Heart right ventricle (tissue), 16 donors: ENCODE data around the gene RNF130. TPM values are rescaled to one million over a fixed set of nuclear protein-coding genes. Genes with fewer than 3 reads are reported as not detected.

Source experiments
- ATAC-seq, 8 donors: fragments of 200-7000 bp; cut with Tn5 transposase; one replicate each; pipeline ENCODE4 v1.9.1; 2020; ENCODE audit warnings: mild to moderate bottlenecking in 8 of 8, moderate library complexity in 8 of 8, moderate number of reproducible peaks in 1 of 8
- DNase-seq, 2 donors: peaks; one replicate each; pipeline ENCODE4 v3.0.0-alpha.2; 2020
- H3K27ac ChIP-seq, 10 donors: fragments of 200-600 bp; sonication (generic) in 2 of 10; one replicate each; pipeline versions ENCODE4 v1.5.0 to v1.8.0; 2020 to 2022; ENCODE audit warnings: mild to moderate bottlenecking in 3 of 10
- H3K27me3 ChIP-seq, 7 donors: fragments of 200-600 bp; one replicate each; pipeline ENCODE4 v1.8.0; 2021 to 2022; ENCODE audit warnings: mild to moderate bottlenecking in 2 of 7
- H3K36me3 ChIP-seq, 9 donors: fragments of 200-600 bp; sonication (generic) in 1 of 9; one replicate each; pipeline versions ENCODE4 v1.5.0 to v1.8.0; 2020 to 2022; ENCODE audit warnings: mild to moderate bottlenecking in 2 of 9
- H3K4me1 ChIP-seq, 9 donors: fragments of 200-600 bp; sonication (generic) in 1 of 9; one replicate each; pipeline versions ENCODE4 v1.5.0 to v1.8.0; 2020 to 2022; ENCODE audit warnings: mild to moderate bottlenecking in 4 of 9
- H3K4me3 ChIP-seq, 10 donors: fragments of 200-600 bp; sonication (generic) in 2 of 10; one replicate each; pipeline versions ENCODE4 v1.5.0 to v1.8.0; 2020 to 2022; ENCODE audit warnings: mild to moderate bottlenecking in 7 of 10, moderate library complexity in 2 of 10
- H3K9me3 ChIP-seq, 11 donors: fragments of 200-600 bp in 10 of 11; sonication (generic) in 2 of 11; one replicate each; pipeline versions ENCODE4 v1.5.0 to v1.8.0; 2013 to 2022; ENCODE audit warnings: mild to moderate bottlenecking in 2 of 11, control low read depth in 1 of 11, moderate library complexity in 1 of 11
- CTCF ChIP-seq, 9 donors: fragments of 200-600 bp; sonication (generic) in 2 of 9; IDR thresholded peaks; one replicate each; pipeline versions ENCODE4 v1.5.0 to v1.8.0; 2021 to 2022; ENCODE audit warnings: antibody characterized with exemption in 9 of 9, mild to moderate bottlenecking in 5 of 9, moderate library complexity in 1 of 9
- WGBS, 2 donors: extraction: QIAGEN DNeasy Blood & Tissue Kit; methylation state at CpG; one replicate each; pipeline ENCODE4 v1.1.7; 2013; ENCODE audit warnings: inconsistent platforms in 1 of 2; 5-methylcytosine and 5-hydroxymethylcytosine counted together
- intact Hi-C, 10 donors: fragments of 100-400 bp; cut with DNase I; formaldehyde crosslinking; loops; one replicate each; pipeline versions ENCODE4 v1.11.1 to v1.14.2; 2022
- polyA plus RNA-seq, 2 donors: library from polyadenylated mRNA; stranded (reverse); fragments of 200-250 nt; gene quantifications; one replicate each; pipeline ENCODE4 v1.2.3, GENCODE V29; 2013
- total RNA-seq, 10 donors: library from RNA; stranded (reverse); fragmentation: NEBNext Ultra II Directional in 3 of 10; extraction: Animal tissue kit (Norgen Biotek cat#: 25700) in 3 of 10; gene quantifications; one replicate each; pipeline versions ENCODE4 v1.2.1 to v1.2.4, GENCODE V29; 2021 to 2023
- donor health status: Arrhythmogenic right ventricular cardiomyopathy.
- donor health status: ischemic (EF 13 %, LVEDD 7.1; RV severe dilation, severe dysfunction).
- donor health status: healthy with polysubstance abuse.
- donor health status: DM: no; HTN: yes; CAD: no.
- donor health status: DM: no; HTN: no; CAD: no.
- donor health status: ischemic (EF 25% LVEDD 6.9; RV normal size, moderate dysfunction).
- donor health status: ischemic (EF 25% LVEDD 5.7; RV mildly dilated, moderate dysfunction).
- donor health status: healthy.
- donor health status: DM: yes; HTN: yes; CAD: no.
- donor health status: Ischemic cardiomyopathy.
- donor health status: ischemic (EF 35%, LVEDD 5.7; RV mildly dilated, moderate dysfunction).
- donor health status: nonischemic (EF 11% LVEDD 7.7; RV severe dilation, severe dysfunction).
- donor health status: DM: yes; HTN: yes; CAD: no.
- donor health status: PGD.
- donor health status: ischemic (EF 29% LVEDD 5.4; RV normal size, mild dysfunction).
- donor health status: nonischemic (EF 23%, LVEDD 6.1; RV moderate dilation, normal function).

RNF130 gene
- total and polyA plus RNA-seq, 12 donors: 21.9 to 55.8 (median 33.2) TPM

- Histone ChIP-seq H3K27me3 (no peaks in the 10 kb centered on the region), H3K9me3 (peaks cover 0 to 6% (median 0%) of the 10 kb centered on the region in 11 donors), H3K4me3 (peak overlapping the region in 6 of 10 donors; percentile 87 to 100 (median 96)), H3K4me1 (peaks cover 0 to 36% (median 17%) of the 10 kb centered on the region in 9 donors), H3K36me3 (no peaks in the 10 kb centered on the region), H3K27ac (peak overlapping the region in 7 of 10 donors; percentile 92 to 99 (median 96))
- DNase-seq: no peak
- ATAC-seq: no peak
- TF ChIP-seq CTCF (IDR thresholded peaks at IDR 0.05): no peak
- intact Hi-C loops: loop anchor here in 4 of 10 donors (5.0 to 10.0 kb wide), 6 partner anchors 45 to 515 kb away; partner anchors contain the start of gene TBC1D9B (in 2 of the 4)
- 70 to 77% methylated on average over 25 of the region's 25 CpGs for WGBS, 2 donors
These were observed 997 bp upstream of the RNF130 start for GRCh38 chr5:180072556-180072955.

GRCh38 chr5:180072256-180072548, 643 bp upstream of the RNF130 start:
- Histone ChIP-seq H3K36me3 (no peaks in the 10 kb centered on the region), H3K4me1 (peaks cover 0 to 39% (median 17%) of the 10 kb centered on the region in 9 donors), H3K27ac (peak overlapping the region; percentile 92 to 100 (median 97)), H3K9me3 (peaks cover 0 to 6% (median 0%) of the 10 kb centered on the region in 11 donors), H3K4me3 (peak overlapping the region in 9 of 10 donors; percentile 77 to 100 (median 95)), H3K27me3 (no peaks in the 10 kb centered on the region)
- DNase-seq: no peak
- TF ChIP-seq CTCF (IDR thresholded peaks at IDR 0.05): no peak
- intact Hi-C loops: loop anchor here in 4 of 10 donors (5.0 to 10.0 kb wide), 6 partner anchors 45 to 515 kb away; partner anchors contain the start of gene TBC1D9B (in 2 of the 4)
- no peak for ATAC-seq
- 14% methylated on average over 14 of the region's 14 CpGs for WGBS, 2 donors

- Histone ChIP-seq H3K4me3 (peak overlapping the region; percentile 71 to 100 (median 94)), H3K9me3 (peaks cover 0 to 6% (median 0%) of the 10 kb centered on the region in 11 donors), H3K27ac (peak overlapping the region; percentile 92 to 100 (median 97)), H3K4me1 (peaks cover 0 to 40% (median 17%) of the 10 kb centered on the region in 9 donors), H3K36me3 (no peaks in the 10 kb centered on the region), H3K27me3 (no peaks in the 10 kb centered on the region)
- peak; percentile 27 to 42 (median 32) for ATAC-seq
- intact Hi-C loops: loop anchor here in 4 of 10 donors (5.0 to 10.0 kb wide), 6 partner anchors 44 to 514 kb away; partner anchors contain the start of gene TBC1D9B (in 2 of the 4)
- DNase-seq: peak; percentile 31 to 61
- TF ChIP-seq CTCF (IDR thresholded peaks at IDR 0.05): no peak
- WGBS, 2 donors: 1% methylated on average over 48 of the region's 48 CpGs
These were observed 616 bp downstream of the RNF130 start for GRCh38 chr5:180070756-180071530.

- Histone ChIP-seq H3K27ac (peak overlapping the region in 4 of 10 donors; percentile 31 to 96 (median 94)), H3K36me3 (no peaks in the 10 kb centered on the region), H3K9me3 (peaks cover 0 to 6% (median 0%) of the 10 kb centered on the region in 11 donors), H3K27me3 (no peaks in the 10 kb centered on the region), H3K4me3 (peak overlapping the region in 9 of 10 donors; percentile 4 to 100 (median 95)), H3K4me1 (peaks cover 0 to 40% (median 17%) of the 10 kb centered on the region in 9 donors)
- 72 to 74% methylated on average over 9 of the region's 9 CpGs for WGBS, 2 donors
- TF ChIP-seq CTCF (IDR thresholded peaks at IDR 0.05): no peak
- peak in 2 of 8 donors; percentile 5 to 19 for ATAC-seq
- peak in 1 of 2 donors; percentile 34 for DNase-seq
- intact Hi-C loops: loop anchor here in 4 of 10 donors (5.0 to 10.0 kb wide), 6 partner anchors 42 to 512 kb away; partner anchors contain the start of gene TBC1D9B (in 2 of the 4)
These were observed 1.8 kb downstream of the RNF130 start for GRCh38 chr5:180069589-180070247.
